GM10266 (cell line): ENCODE results near the gene PPIA.

ENCODE experiments used
- DNase-seq: peaks from one replicate; pipeline ENCODE4 v3.0.0; 2012; ENCODE audit errors: extremely low spot score
- TF ChIP-seq, protein P1 (sequence below): IDR thresholded peaks from 2 replicates; pipeline ENCODE4 v1.5.1; 2012; ENCODE audit warnings: mild to moderate bottlenecking, low read depth; ENCODE audit not compliant: control insufficient read depth, insufficient read depth; ENCODE audit errors: missing control alignments

The PPIA gene

DNA sequence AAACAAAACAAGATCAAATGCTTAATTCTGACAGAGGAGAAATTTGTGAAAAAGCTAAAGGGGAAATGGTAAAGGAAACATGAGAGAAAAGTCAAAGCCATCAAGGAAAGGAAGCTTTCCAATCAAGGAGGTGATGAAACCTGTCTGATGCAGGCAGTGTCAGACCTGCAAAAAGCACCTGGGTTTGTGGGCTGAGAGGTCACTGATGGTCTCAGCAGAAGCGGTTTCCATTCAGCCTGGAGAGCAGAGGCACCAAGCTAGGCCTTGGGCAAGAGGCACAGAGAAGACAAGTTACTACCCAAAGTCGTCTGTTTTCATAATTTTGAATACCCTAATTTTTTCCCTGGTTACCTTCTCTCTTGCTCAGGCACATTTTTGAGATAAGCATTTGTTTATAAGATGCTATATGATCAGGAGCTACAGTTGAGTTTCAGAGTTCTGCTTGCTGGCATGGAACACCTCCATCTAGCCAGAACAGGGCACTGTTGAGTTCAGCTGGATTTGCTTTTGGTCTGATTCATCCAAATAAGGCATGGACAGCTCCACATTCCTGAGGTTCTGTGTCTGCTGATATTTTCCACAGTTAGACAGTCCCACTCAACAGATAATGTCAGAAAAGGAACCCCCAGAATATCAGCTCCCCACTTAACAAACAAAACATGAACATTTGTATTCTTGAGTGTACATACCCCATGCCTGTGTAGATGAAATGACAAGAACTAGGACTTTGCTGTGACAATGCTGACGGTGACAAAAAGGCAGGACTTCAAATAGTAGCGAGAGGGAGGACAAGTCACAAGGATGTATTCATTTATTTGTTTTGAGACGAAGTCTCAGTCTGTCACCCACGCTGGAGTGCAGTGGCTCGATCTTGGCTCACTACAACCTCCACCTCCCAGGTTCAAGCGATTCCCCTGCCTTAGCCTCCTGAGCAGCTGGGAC is 4.9 kb upstream of the PPIA start:
- DNase-seq = no peak
- TF ChIP-seq, protein P1, sequence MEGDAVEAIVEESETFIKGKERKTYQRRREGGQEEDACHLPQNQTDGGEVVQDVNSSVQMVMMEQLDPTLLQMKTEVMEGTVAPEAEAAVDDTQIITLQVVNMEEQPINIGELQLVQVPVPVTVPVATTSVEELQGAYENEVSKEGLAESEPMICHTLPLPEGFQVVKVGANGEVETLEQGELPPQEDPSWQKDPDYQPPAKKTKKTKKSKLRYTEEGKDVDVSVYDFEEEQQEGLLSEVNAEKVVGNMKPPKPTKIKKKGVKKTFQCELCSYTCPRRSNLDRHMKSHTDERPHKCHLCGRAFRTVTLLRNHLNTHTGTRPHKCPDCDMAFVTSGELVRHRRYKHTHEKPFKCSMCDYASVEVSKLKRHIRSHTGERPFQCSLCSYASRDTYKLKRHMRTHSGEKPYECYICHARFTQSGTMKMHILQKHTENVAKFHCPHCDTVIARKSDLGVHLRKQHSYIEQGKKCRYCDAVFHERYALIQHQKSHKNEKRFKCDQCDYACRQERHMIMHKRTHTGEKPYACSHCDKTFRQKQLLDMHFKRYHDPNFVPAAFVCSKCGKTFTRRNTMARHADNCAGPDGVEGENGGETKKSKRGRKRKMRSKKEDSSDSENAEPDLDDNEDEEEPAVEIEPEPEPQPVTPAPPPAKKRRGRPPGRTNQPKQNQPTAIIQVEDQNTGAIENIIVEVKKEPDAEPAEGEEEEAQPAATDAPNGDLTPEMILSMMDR = no peak

DNA sequence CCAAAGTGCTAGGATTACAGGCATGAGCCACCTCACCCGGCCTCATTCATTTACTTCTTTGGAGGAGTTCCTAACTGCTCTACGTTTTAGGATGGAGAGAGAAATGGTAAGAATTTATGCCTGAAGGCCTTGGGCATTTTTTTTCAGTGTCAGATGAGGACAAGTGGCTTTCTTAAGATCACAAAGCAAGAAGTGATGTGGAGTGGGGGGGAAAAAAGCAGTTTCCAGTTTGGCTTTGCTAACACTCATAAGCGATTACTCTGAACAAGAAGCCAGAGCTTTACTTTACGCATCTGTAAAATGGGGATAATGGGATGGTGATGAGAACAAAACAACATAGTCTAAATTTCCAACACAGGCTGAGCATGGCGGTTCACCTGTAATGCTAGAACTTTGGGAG is 2.6 kb upstream of the PPIA start:
- TF ChIP-seq, protein P1 = no peak
- DNase-seq = no peak

DNA sequence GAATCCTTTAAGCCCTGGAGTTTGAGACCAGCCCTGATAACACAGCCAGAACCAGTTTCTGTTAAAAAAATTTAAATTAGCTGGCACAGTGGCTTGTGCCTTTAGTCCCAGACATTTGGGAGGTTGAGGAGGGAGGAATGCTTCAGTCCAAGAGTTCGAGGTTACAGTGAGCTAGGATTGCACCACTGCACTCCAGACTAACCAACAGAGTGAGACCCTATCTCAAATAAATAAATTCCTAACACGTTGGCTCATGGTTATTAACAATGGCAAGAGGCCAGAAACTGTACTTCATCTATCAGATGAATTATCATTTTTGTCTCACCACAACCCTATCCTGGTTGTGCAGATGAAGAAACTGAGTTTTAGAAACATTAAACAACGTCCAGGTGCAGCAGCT is 2.1 kb upstream of the PPIA start:
- TF ChIP-seq, protein P1 = no peak
- DNase-seq = no peak

DNA sequence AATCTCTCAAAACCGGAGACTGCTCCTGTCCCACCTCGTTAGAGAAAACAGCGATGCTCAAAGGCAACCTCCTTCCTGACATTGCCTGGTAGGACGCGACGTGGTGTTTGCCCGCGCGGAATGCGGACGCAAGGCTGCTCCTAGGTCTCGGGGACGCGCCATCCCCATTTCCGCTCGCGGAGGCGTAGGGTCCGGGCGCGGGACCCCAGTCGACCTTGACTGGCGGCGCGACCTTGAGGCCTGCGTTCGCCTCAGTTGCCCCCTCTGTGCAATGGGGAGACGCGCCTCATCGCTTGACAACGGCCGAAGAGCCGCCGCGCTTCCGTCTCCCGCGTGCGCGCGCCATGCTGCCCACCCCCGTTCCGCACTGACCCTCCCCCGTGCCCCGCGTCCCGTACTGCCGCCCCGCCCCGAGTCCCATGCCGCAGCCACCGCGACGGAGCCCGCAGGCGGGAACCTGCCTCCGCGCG is 412 bp upstream of the PPIA start:
- no peak for DNase-seq
- TF ChIP-seq, protein P1 = no peak

GRCh38 chr7:44797329-44798258 is 1.1 kb downstream of the PPIA start:
- TF ChIP-seq, protein P1 = peak; percentile 69
- DNase-seq = peak; percentile 85

GRCh38 chr7:44798649-44799305 is 2.3 kb downstream of the PPIA start:
- DNase-seq = no peak
- TF ChIP-seq, protein P1 = no peak
